HG03196 (cell line): ENCODE data around the gene PELI2.

Experiments
- ATAC-seq: cut with Tn5 transposase; IDR thresholded peaks from one replicate; pipeline ENCODE4 v1.9.1; 2021; ENCODE audit not compliant: unreplicated experiment

Gene PELI2

GRCh38 chr14:56333359-56334292 is 215.4 kb downstream of the PELI2 start:
- ATAC-seq, result no peak

- ATAC-seq, result no peak
These were observed 216.2 kb downstream of the PELI2 start for GRCh38 chr14:56334458-56334857.

DNA sequence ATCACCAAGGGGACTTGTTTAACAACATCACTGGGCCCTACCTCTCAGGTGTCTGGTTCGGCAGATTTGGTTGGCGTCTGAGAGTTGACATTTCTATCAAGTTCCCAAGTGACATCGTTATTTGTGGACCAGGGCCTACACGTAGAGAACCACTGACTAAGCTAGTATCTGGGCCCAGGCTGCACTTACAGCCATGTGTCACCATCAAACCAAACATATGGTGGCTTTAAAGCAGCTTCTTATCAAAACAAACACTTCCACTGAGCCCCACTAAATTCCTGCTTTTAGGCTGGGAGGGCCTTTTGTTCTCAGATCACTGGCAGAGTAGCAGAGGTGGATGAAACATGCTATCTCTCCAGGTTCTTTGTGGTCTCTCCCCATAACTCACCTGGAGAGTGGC is 220.5 kb downstream of the PELI2 start:
- no peak for ATAC-seq

- ATAC-seq, result peak; percentile 77
These were observed 221.9 kb downstream of the PELI2 start for GRCh38 chr14:56339855-56340701.

DNA sequence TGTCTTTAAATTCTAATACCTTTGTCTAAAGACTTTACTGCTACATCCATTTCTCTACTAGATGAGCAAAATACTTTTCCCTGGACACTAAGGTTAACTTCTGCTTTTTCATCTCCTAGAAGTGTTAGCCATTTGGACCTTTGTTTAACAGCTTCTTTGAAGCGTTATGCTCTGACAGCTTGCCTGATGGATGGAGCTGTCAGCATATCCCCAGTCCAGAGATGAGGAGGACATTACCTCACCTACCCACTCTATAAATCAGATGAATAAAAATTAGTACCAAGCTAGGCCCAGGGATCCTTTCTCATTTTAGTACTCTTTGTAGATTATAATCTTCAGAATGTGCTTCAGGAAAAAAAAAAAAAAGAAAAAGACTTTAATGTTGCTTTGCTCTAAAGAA is 222.7 kb downstream of the PELI2 start:
- no peak for ATAC-seq

- ATAC-seq, result no peak
These were observed 223.7 kb downstream of the PELI2 start for GRCh38 chr14:56341766-56342493.

GRCh38 chr14:56342494-56342942 is 224.3 kb downstream of the PELI2 start:
- no peak for ATAC-seq

DNA sequence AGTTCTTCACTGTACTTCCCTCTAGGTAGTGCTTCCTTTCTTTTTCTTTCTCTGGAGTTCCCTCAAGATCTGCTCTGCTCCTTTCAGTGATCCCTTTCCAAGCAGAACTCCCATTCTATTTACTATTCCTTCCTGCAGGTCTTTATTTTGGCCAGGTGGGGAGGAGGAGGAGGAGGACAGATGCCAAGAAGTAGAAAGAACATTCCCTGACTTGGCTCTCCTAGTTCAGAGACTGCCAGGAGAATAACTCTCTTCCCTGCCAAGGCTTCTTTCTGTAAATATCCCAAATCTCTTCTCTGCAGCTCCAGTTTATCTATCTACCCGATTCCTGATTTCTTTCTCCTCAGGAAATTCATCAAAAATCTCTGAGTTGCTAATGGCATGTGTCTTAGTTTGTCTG is 231.7 kb downstream of the PELI2 start:
- no peak for ATAC-seq
